Lower leg skin (tissue), 3 donors: ENCODE results near the gene NTSR2.

ENCODE experiments used
- CTCF ChIP-seq, 3 donors: fragments of 450-650 bp; IDR thresholded peaks; one replicate each; pipeline ENCODE4 v1.5.1; 2016; ENCODE audit warnings: antibody characterized with exemption in 3 of 3, mild to moderate bottlenecking in 3 of 3, moderate library complexity in 2 of 3
- POLR2A ChIP-seq, 2 donors: fragments of 450-650 bp; IDR thresholded peaks; one replicate each; pipeline ENCODE4 v1.6.1; 2016 to 2017; ENCODE audit warnings: antibody characterized with exemption in 2 of 2, mild to moderate bottlenecking in 1 of 2, moderate library complexity in 1 of 2

GRCh38 chr2:11678306-11678960 lies 8.4 kb upstream of the NTSR2 start:
- no peak for TF ChIP-seq POLR2A (IDR thresholded peaks at IDR 0.05)
- TF ChIP-seq CTCF (IDR thresholded peaks at IDR 0.05), result no peak
